Esophagus muscularis mucosa (tissue), 4 donors: ENCODE measurements around the gene SEPSECS. TPM values are rescaled to one million over a fixed set of nuclear protein-coding genes. Genes with fewer than 3 reads are reported as not detected.

Experiments used
- DNase-seq: peaks from one replicate; pipeline ENCODE4 v3.0.0-alpha.2; 2017; ENCODE audit errors: extremely low spot score
- H3K27ac ChIP-seq, 4 donors: fragments of 200-600 bp; sonication (generic); replicated peaks in 1 of 4; 1 replicate in 3 of 4; 2 replicates in 1 of 4; pipeline ENCODE4 v1.5.1; 2016 to 2019; ENCODE audit warnings: mild to moderate bottlenecking in 1 of 4
- H3K27me3 ChIP-seq, 4 donors: fragments of 200-600 bp; sonication (generic); one replicate each; pipeline versions ENCODE4 v1.5.1 to v1.6.0; 2016 to 2019
- H3K36me3 ChIP-seq, 4 donors: fragments of 200-600 bp; sonication (generic); one replicate each; pipeline ENCODE4 v1.5.1; 2016 to 2019
- H3K4me1 ChIP-seq, 4 donors: fragments of 200-600 bp; sonication (generic); one replicate each; pipeline ENCODE4 v1.5.1; 2016 to 2019
- H3K4me3 ChIP-seq, 4 donors: fragments of 200-600 bp; sonication (generic); 1 replicate in 2 of 4; 2 replicates in 2 of 4; pipeline ENCODE4 v1.5.1; 2016 to 2019; ENCODE audit warnings: mild to moderate bottlenecking in 4 of 4, moderate library complexity in 1 of 4
- H3K9me3 ChIP-seq, 4 donors: fragments of 200-600 bp; sonication (generic); 1 replicate in 3 of 4; 2 replicates in 1 of 4; pipeline ENCODE4 v1.5.1; 2016 to 2019
- CTCF ChIP-seq, 3 experiments: fragments of 200-600 bp in 2 of 3; fragments of 450-650 bp in 1 of 3; sonication (generic) in 2 of 3; IDR thresholded peaks; one replicate each; pipeline ENCODE4 v1.5.1; 2017 to 2019; ENCODE audit warnings: antibody characterized with exemption in 3 of 3, mild to moderate bottlenecking in 2 of 3, moderate library complexity in 1 of 3
- EP300 ChIP-seq: sonication (generic); formaldehyde crosslinking; IDR thresholded peaks from one replicate; pipeline ENCODE4 v1.6.1; 2017; ENCODE audit warnings: antibody characterized with exemption
- POLR2A ChIP-seq: fragments of 450-650 bp; IDR thresholded peaks from one replicate; pipeline ENCODE4 v1.6.1; 2017; ENCODE audit warnings: antibody characterized with exemption, moderate library complexity, mild to moderate bottlenecking, low read depth
- POLR2AphosphoS5 ChIP-seq, 2 donors: sonication (generic); formaldehyde crosslinking; IDR thresholded peaks; one replicate each; pipeline ENCODE4 v1.6.1; 2017; ENCODE audit warnings: antibody characterized with exemption in 2 of 2
- WGBS: methylation state at CpG from one replicate; pipeline ENCODE4 v1.1.5; 2018; 5-methylcytosine and 5-hydroxymethylcytosine counted together
- intact Hi-C: fragments of 100-400 bp; cut with DNase I; formaldehyde crosslinking; loops from one replicate; pipeline ENCODE4 v1.15.1; 2023
- total RNA-seq, 4 donors: library from RNA; depleted of rRNA; stranded (reverse); fragments of >200 nt; gene quantifications; one replicate each; pipeline versions ENCODE4 v1.1.0 to v1.2.1, GENCODE V29; 2016

The SEPSECS gene
- total RNA-seq, 4 donors from 2014 or later: 3.8 to 6.2 (median 4.0) TPM

GRCh38 chr4:25171201-25171865 lies 11.1 kb upstream of the SEPSECS start:
- DNase-seq: no peak
- H3K4me3 ChIP-seq: no peak overlapping the region
- intact Hi-C loops: loop anchor here (10.0 kb wide), 1 partner anchor 203 kb away; the partner anchor contains the start of gene ANAPC4
- H3K27me3 ChIP-seq: no peaks in the 10 kb centered on the region
- H3K9me3 ChIP-seq: no peaks in the 10 kb centered on the region
- H3K4me1 ChIP-seq: peaks cover 17 to 22% (median 20%) of the 10 kb centered on the region in 4 donors
- no peaks in the 10 kb centered on the region for H3K36me3 ChIP-seq
- WGBS: 86% methylated on average over 11 of the region's 11 CpGs
- no peak overlapping the region for H3K27ac ChIP-seq
- no peak for TF ChIP-seq CTCF (IDR thresholded peaks at IDR 0.05)
- TF ChIP-seq POLR2AphosphoS5 (IDR thresholded peaks at IDR 0.05): no peak
- no peak for TF ChIP-seq EP300
- TF ChIP-seq POLR2A: no peak

- TF ChIP-seq POLR2A: no peak
- TF ChIP-seq EP300: no peak
- no peak for TF ChIP-seq CTCF (IDR thresholded peaks at IDR 0.05)
- no peak for TF ChIP-seq POLR2AphosphoS5 (IDR thresholded peaks at IDR 0.05)
These were observed 9.2 kb upstream of the SEPSECS start for GRCh38 chr4:25169446-25169845.

GRCh38 chr4:25165916-25166315 lies 5.7 kb upstream of the SEPSECS start:
- over 99% methylated on average over 4 of the region's 4 CpGs for WGBS
- Histone ChIP-seq H3K27me3 (no peaks in the 10 kb centered on the region), H3K4me3 (no peak overlapping the region), H3K4me1 (peaks cover 8 to 16% (median 13%) of the 10 kb centered on the region in 4 donors), H3K36me3 (no peaks in the 10 kb centered on the region), H3K9me3 (no peaks in the 10 kb centered on the region), H3K27ac (no peak overlapping the region)
- no peak for DNase-seq
- TF ChIP-seq POLR2A: no peak
- no peak for TF ChIP-seq POLR2AphosphoS5 (IDR thresholded peaks at IDR 0.05)
- TF ChIP-seq EP300: no peak
- TF ChIP-seq CTCF (IDR thresholded peaks at IDR 0.05): no peak
- intact Hi-C loops: loop anchor here (10.0 kb wide), 1 partner anchor 149 kb away; the partner anchor contains the start of gene ZCCHC4

More at GRCh38 chr4:25169446-25169845, 9.2 kb upstream of the SEPSECS start:
- Histone ChIP-seq H3K36me3 (no peaks in the 10 kb centered on the region), H3K9me3 (no peaks in the 10 kb centered on the region), H3K27me3 (no peaks in the 10 kb centered on the region), H3K4me1 (peaks cover 17 to 21% (median 18%) of the 10 kb centered on the region in 4 donors), H3K4me3 (no peak overlapping the region), H3K27ac (no peak overlapping the region)
- no peak for DNase-seq
- intact Hi-C loops: loop anchor here (10.0 kb wide), 1 partner anchor 145 kb away; the partner anchor contains the start of gene ZCCHC4

DNA sequence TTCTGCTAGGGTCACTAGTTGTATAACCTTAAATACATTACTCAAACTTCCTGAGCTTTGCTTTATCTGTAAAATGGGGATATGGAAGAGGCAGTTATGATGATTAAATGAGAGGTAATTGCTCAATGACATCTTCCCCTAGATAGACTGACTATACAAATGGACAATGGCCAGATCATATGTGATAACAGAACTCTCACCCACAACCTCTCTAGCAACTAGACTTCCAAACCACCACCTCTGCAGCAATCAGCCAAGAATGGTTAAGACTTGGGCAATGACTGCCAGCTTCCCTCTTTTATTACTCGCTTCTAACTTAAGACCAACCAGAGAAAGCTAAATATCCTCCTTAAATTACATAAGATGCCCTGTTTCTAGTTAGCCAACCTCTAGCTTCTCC lies 2.9 kb upstream of the SEPSECS start:
- Histone ChIP-seq H3K4me3 (no peak overlapping the region), H3K27me3 (no peaks in the 10 kb centered on the region), H3K27ac (no peak overlapping the region), H3K36me3 (no peaks in the 10 kb centered on the region), H3K9me3 (no peaks in the 10 kb centered on the region), H3K4me1 (peaks cover 14 to 24% (median 22%) of the 10 kb centered on the region in 4 donors)
- WGBS: 92% methylated on average over 1 of the region's 1 CpG
- no peak for DNase-seq
- intact Hi-C loops: loop anchor here (5.0 to 10.0 kb wide), 2 partner anchors 69 to 152 kb away; partner anchors contain the start of genes PI4K2B and ZCCHC4
- TF ChIP-seq CTCF (IDR thresholded peaks at IDR 0.05) (no peak), POLR2A (no peak), EP300 (no peak), POLR2AphosphoS5 (IDR thresholded peaks at IDR 0.05) (no peak)
